Stimulated activated CD4-positive, alpha-beta T cell treated with anti-CD3 and anti-CD28 coated beads, Interleukin-2, amount 100 ng/mL, for 4 hours (primary cell): ENCODE results near the gene SYT2.
"Not testable (repeated sequence)": the region's sequence is repeated elsewhere in the genome, so short reads cannot be mapped to it uniquely, and the experiment has no call there.

ENCODE experiments used
- DNase-seq: peaks from one replicate; pipeline ENCODE4 v3.0.0-alpha.2; 2020; ENCODE audit warnings: low read depth

Gene SYT2

DNA sequence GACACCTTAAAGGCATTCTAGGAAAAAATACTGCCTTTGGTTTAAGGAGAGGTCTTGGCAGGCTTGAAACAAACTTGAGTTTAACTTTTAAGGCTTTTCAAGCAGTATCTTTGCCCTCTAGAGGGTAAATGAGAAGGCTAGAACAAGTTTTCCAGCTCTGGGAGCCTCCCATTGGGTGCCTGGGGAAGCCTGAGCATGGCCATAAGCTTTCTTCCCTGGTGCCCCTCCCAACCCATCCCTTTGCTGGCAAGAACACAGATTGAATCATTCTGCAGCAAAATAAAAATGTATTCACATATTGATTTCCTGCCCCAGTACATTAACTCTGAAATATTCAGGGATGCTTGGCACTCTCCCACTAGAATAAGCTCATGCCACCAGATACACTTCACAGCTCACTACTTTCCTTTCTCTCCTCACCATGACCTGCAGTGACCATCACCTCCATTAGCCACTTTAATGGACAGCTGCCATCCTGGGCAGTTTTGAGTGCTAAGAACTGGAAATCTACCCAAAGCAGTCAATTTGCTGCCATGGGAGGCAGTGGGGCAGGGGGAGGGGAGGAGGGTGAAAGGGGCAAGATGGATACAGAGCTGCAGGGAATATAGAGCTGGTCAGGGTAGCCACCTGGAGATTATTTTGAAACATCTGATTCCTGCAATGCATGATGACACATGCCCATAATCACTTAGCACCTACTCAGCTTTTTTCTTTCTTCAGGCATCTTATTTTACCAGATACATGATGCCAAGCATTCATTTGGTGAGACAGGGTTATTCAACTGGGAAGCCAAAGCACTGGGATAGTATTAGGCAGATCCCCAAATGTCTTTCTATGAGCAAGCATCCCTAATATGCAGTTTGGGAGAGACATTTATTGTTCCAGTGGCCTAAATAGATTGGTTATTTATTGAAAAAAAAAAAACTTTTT is 140.6 kb downstream of the SYT2 start:
- DNase-seq = no peak

DNA sequence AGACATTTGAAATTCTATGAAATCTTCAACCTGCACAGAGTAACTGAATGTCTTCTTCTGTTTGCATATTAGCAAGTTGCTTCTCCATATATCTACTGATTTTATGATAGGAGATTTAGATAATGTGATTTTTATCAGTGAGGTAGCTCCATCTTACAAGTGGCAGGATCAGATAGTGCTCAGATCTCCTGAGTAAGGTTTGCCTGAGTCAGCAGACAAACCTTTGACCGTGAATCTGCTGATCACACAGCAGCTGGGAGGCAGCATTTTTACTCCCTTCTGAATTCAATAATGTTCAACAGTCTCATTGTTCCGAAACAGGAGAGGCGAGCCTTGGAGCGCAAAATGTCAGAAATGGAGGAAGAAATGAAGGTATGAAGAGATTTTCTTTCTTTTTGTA is 141.4 kb downstream of the SYT2 start:
- DNase-seq = no peak

DNA sequence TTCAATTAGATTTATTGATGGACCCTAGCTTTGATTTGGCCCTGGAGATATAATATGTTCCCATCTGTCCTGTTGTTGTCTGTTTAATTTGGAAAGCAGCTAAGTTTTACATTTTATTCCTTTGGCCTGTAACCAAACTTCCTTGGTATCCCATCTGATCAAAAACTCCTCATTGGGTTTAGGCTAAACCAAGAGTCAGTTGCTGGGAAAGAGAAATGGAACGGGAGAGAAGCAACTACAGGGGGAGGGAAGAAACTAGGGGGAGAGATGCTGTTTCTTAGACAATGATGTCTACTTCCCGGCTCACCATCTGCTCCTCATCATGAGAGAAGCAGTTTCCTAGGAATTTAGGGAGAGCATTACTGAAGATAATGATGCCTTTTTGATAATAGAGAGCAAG is 141.8 kb downstream of the SYT2 start:
- no peak for DNase-seq

DNA sequence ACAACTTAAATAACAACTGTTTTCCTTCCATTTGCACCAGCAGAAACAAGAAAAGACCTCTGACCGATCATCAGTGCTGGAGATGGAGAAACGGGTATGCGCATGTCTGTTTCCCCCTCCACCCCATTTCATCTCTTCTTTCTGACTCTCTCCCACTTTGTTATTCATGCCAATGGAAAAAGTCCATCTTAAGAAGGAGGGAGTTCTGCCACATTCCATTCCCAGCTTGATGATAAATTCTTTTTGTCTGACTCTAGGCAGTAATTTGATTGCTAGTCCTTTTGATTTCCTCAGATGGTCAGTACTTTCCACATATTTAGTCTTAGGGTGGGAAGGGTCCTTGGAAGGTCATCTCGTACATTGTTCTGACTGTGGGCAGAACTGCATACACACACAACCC is 142.5 kb downstream of the SYT2 start:
- DNase-seq = no peak

DNA sequence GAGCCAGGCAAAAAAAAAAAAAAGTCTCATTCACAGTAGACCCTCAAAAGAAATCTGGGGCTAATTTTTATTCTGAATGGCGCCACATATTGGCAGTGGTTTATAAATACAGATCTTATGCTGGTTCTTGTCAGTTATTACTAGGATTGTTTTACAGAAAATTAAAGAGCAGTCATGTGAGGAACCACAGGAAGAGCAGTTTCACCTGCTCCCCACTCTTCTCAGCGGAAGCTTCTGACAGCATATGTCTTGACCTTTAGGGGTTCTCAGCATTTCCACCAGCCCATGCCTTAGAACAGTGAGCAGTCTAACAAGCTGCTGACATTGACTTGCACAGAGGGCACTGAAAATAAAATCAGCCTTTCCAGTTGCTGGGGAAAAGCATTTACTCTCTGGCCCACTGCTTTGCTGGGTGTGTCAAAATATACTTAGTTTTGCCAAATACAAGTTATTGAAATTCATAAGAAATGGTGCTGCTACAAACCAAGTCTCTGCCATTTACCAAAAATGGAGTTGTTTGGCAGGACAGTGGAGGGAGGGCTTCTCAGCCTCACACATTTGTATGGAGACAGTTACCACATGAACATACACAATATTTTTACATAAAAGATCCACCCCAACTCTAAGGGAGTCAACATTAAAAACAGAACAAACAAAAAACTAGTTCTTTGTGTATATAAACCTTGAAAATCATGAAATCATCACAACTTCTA is 144.2 kb downstream of the SYT2 start:
- DNase-seq = no peak

DNA sequence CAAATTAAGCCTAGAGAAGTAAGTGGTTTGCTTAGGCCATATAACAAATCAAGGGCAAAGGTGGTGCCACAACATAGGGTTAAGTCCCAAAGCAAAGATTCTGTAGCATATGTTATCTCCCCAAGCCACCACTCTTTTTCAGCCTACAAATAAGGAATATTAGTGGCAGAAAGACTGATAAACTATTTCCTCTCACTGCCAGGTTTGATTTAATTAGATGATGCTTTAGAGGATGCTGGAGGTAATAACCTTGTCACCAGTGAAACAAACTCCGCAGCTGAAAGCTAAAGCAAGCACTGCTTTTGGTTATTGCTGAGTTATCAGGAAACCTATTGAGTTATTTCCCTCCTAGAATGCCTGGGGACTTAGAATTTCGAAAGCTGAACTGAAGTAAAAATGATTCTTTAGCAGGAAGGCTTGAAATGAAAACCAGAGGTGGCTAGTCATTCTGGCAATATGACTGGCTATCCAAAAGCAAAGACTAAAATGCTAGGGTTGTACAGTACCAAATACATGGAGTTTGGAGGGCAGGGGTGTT is 145.2 kb downstream of the SYT2 start:
- no peak for DNase-seq

DNA sequence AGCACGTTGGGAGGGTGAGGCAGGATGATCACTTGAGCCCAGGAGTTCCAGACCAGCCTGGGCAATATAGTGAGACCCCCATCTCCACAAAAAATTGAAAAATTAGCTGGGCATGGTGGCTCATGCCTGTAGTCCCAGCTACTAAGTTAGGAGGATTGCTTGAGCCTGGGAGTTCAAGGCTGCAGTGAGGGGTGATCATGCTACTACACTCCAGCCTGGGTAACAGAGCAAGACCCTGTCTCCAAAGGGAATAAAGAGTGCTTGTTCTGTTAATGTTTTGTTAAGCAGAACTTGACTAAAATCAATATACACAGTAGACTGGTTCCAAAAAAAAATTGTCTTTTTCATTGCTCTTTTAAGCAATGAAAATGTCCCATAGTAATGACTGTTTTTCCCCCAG is 146.4 kb downstream of the SYT2 start:
- no peak for DNase-seq

DNA sequence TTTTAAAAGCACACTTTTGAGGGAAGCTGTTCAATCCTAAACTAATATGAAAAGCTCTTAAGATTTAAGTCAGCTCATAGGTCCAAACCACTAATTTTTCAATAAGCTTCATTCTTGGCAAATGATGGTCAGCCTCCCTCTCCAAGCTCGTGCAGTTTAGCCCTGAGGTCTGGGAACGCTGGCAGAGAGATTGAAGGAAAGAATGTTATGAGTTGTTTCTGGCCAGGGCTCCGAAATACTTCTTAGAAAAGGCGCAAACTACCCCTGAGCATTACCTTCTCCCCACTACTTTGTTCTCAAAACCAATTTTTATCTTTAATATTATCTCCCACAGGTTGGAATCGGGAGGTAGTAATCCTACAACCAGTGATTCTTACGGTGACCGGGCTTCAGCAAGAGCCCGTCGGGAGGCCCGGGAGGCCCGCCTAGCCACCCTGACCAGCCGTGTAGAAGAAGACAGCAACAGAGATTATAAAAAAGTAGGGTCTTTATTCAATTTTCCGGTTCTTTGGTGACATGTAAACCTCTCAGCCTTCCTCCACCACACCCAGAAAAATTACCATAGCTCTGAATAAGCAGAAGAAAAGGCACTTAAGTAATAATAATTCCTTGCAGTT is 147.7 kb downstream of the SYT2 start:
- no peak for DNase-seq

DNA sequence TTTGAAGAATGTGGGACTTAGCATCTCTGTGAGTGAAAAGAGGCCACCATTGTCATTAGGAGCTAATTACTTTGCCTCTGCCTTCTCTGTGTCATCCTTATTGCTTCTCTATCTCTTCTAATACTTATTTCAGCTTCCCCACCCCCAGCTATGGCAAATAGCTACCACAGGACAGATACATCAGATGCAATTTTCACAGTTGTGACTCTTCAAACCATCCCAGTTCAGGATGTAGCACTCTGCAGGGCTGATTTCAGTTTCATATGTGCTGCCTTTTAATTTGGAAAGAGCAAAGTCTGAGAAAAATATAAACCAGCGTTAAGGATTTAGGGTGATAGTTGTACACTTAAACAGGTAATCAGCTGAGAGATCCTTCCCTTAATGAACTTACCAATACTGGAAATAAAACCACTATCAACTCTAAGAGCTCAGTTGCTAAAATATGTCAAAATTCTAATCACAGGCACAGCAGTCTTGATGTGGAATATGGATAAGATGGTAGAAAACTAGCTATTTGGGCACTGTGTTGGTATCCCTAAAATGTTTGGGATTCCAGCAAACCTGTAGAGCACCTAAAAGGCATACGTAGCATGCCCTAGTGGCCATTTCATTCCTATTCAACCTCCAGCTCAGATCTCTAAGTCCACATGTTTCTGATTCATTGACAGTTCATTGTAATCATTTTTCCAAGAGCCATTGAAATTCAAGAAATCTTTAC is 148.4 kb downstream of the SYT2 start:
- no peak for DNase-seq

DNA sequence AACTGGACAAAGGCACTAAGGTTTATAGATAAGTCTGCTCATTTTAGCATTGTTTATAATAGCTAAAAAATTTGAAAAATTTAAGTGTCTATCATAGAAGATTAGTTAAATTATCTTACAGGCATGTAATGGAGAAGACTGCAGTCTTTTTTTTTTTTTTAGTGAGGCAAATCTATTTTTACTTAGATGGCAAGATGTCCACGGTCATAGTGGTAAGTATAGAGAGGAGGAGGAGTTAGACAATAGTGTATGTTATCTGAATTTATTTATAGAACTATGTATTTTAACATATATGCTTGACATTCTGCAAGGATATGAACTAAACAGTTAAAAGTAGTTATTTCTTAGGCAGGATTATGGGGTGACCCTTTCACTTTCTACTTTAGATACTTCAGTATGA is 149.0 kb downstream of the SYT2 start:
- DNase-seq = no peak

DNA sequence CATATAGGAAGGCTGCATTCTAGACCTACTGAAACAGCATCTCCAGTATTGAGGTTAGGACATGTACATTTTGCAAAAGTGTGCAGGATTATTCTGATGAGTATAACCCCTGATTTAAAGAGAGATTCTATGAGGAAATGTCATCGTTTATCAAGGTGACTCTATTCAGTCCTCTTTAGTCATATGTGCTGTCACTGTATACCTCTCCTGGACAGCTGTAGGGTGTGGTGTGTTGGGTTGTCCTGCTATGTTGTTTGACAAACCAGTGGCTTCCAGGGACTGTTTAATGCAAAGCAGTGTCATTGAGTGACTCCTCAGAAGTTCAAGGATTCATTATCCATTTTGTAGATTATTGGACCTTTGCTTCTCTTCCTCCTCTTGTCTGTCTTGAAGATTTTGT is 152.6 kb downstream of the SYT2 start:
- not testable (repeated sequence) for DNase-seq

DNA sequence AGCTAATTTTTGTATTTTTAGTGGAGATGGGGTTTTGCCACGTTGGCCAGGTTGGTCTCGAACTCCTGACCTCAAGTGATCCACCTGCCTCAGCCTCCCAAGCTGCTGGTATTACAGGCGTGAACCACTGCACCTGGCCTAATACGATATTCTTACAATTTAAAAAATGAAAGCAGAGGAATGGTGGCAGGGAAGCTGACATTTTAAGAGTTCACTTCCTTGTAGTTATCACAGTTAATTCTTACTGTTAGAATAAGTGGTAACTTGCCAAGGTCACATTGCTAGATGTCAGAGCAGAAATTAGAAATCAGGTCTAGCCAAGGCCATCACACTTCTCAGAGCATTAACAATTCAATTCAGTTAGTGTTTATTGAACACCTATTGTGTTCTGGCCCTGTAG is 154.2 kb downstream of the SYT2 start:
- not testable (repeated sequence) for DNase-seq

DNA sequence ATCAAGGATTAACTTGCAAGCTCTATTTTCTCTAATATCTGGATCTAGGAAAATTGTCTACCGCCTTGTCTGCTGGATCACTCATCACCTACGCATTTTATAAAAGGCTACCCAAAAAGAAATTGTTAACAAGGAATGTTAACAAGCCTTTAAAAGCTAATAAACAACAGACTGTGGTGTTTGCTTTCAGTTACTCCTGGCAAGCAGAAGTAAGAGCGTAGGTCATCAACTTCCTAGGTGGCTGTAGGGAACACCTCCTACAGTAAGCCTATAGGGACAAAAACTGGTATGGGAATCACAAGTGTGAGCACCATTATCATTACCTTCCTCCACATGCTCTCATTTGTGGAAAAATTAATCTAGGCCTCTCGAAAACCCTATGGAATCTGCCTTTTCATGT is 155.6 kb downstream of the SYT2 start:
- DNase-seq = not testable (repeated sequence)

DNA sequence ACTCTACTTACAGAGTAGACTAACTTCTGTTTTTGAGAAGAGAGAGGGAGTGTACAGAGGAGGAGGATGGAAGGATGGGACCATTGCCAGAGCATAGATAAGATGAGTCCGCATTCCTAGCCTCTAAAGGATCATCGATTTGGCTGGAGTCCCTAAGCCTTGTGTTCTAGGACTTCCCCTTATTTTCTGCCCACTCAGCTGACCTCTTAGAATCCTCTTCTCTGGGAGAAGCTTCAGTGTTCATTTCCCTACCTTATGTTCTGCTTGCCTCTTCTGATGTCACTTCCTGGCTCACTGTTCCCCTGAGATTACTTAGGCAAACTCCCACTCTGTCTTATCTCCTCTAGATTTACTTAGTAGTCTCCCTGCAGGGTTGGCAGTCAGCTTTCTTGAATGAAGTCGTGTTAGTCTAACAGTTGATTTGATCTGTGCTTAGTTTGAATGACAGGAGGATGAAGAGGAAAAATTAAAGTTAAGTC is 156.7 kb downstream of the SYT2 start:
- DNase-seq = no peak

DNA sequence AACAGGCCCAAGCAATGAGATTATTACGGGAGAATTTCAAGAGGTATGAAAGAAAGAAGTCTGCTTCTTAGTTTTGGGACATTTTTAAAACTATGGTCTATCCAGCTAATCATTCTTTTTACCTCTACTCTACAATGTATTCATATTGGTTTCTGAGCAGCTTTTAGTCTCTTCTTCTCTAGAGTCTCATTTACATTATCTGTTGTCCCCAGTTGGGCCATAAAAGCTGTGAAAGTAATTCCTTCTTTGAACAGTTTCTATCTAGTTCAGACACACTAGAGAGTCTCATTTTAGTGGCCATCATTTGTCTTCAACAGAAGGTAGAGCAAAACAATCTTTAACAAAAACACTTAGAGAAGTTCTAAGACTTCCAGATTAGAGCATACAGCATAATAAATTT is 157.2 kb downstream of the SYT2 start:
- not testable (repeated sequence) for DNase-seq

DNA sequence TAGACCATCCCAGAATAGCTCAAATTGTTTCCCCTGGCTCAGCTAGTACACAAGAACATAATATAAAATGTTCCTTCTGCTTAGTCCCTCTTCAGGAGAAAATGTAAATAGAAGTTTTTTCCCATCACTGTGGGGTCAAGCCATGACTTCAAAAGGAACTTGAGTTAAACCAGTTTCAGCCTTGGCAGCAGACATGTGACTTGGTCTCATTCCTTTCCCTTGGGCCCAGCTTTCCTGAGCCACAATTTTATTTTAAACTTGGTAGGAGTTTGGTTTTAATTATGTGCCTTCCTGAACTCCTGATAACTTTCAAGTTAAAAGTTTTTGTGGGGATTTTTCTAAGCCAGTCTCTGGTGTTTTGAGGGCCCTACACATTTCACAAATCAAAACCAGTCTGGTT is 157.6 kb downstream of the SYT2 start:
- DNase-seq = not testable (repeated sequence)

DNA sequence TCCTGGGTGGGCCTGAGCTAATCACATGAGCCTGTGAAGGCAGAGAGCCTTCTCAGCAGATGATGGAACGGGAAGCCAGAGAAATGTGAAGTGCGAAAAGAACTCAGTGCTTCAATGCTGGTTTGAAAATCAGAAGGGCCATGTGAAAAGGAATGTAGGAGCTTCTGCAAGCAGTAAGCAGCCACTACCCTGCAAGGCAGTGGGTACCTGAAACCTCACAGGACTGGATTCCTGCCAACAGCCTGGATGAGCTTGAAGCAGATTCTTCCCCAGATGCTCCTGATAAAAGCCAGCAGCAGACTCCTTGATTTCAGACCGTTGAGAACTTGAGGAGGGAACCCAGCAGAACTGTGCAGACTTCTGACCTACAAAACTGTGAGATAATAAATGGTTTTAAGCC is 158.6 kb downstream of the SYT2 start:
- no peak for DNase-seq

DNA sequence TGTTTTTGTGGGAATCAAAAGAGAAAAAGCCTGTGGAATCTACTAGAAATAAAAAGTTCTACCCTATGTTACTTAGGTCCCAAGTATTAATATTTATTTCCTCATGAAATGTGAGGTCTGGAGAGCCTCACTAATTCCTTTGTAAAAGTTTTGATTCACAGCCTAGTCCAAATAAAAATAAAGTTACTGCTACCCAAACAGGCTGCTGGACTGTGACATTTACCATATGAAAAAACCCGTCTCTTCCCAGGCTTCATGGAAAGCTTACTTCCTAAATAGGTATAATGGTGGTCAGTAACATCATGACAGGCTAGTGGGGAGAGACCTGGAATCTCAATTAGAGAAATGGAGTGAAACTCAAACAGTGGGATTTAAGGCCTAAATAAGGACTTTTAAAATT is 160.2 kb downstream of the SYT2 start:
- DNase-seq = not testable (repeated sequence)

DNA sequence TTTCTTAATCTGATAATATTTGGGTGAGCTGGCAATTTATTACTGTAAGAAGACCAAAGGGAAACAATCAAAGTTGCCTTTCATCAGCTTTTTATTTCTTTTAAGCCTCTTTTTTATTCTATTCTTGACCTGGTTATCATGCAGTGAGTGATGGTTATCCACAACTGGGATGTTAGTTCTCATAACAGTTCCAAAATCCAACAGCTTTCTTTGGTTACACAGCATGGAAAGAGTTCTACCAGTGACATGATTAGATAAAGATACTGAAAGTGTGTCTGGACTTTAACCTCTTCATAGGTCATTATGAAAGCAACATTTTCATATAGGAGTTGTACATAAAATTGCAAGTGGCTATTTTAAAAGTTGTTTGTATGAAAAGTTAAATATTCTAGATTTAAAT is 163.0 kb downstream of the SYT2 start:
- no peak for DNase-seq

DNA sequence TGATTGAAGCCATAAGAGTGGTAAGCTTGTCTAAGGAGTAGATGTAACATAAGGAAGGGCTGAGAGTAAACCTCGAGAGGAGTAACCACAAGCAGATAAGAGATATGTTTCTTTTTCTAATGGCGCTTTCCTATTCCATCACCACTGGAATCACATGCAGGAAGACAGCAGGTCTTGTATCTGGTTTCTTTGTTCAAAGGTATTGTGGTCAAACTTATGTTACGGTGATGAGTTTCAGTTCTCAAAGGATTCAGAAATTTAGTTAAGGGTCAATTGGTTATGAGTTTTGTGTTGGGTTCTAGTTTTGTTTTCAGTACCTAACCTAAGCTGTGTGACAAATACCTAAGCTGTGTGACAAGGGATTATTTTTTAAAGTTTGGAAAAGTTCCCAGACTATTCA is 163.5 kb downstream of the SYT2 start:
- DNase-seq = not testable (repeated sequence)

DNA sequence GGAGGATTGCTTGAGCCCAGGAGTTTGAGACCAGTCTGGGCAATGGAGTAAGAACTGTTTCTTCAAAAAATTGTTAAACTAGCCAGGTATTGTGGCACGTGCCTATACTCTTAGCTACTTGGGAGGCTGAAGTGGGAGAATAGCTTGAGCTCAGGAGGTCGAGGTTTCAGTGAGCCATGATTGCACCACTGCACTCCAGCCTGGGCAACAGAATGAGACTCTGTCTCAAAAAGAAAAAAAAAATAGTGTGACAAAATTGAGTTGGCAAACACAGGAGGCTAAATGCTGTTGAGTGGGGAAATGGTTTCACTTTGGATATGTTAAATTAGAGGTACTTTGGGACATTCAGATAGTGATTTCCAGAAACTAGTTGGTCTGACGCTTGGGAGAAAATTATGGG is 163.9 kb downstream of the SYT2 start:
- not testable (repeated sequence) for DNase-seq
